Neuronal stem cell (in vitro differentiated cells): Measurements from ENCODE around the gene URB2.

Experiments
- DNase-seq: peaks from one replicate; pipeline ENCODE4 v3.0.0-alpha.2; 2013; ENCODE audit warnings: low spot score
- H2AFZ ChIP-seq: one replicate; pipeline ENCODE4 v1.6.1; 2013; ENCODE audit warnings: mild to moderate bottlenecking, low read length, inconsistent platforms
- H2AK5ac ChIP-seq: 2 replicates; pipeline ENCODE4 v1.6.1; 2013; ENCODE audit warnings: low read depth, mild to moderate bottlenecking, inconsistent platforms, low read length, moderate library complexity, mixed read lengths
- H2BK120ac ChIP-seq: 2 replicates; pipeline ENCODE4 v1.6.1; 2013; ENCODE audit warnings: low read depth, mild to moderate bottlenecking, inconsistent platforms, low read length, moderate library complexity, mixed read lengths
- H2BK12ac ChIP-seq: one replicate; pipeline ENCODE4 v1.6.1; 2013; ENCODE audit warnings: low read length, inconsistent platforms
- H2BK15ac ChIP-seq: 2 replicates; pipeline ENCODE4 v1.6.1; 2013; ENCODE audit warnings: mild to moderate bottlenecking, low read length, inconsistent platforms, mixed read lengths
- H2BK5ac ChIP-seq: one replicate; pipeline ENCODE4 v1.6.1; 2013; ENCODE audit warnings: inconsistent platforms, mild to moderate bottlenecking, low read length, moderate library complexity
- H3K14ac ChIP-seq: one replicate; pipeline ENCODE4 v1.6.1; 2013; ENCODE audit warnings: low read length, inconsistent platforms
- H3K18ac ChIP-seq: 2 replicates; pipeline ENCODE4 v1.6.1; 2013; ENCODE audit warnings: low read length, inconsistent platforms
- H3K23ac ChIP-seq: 2 replicates; pipeline ENCODE4 v1.6.1; 2013; ENCODE audit warnings: low read depth, mild to moderate bottlenecking, mixed read lengths, low read length, inconsistent platforms; ENCODE audit not compliant: poor library complexity
- H3K27ac ChIP-seq: replicated peaks from 3 replicates; pipeline ENCODE4 v1.5.1; 2013; ENCODE audit warnings: low read length, inconsistent platforms
- H3K27me3 ChIP-seq, 3 experiments: 2 replicates each; pipeline ENCODE4 v1.6.1; 2013; ENCODE audit warnings: low read length in 3 of 3, mild to moderate bottlenecking in 2 of 3, inconsistent platforms in 1 of 3, low read depth in 1 of 3, mixed read lengths in 1 of 3, moderate library complexity in 1 of 3; ENCODE audit not compliant: control insufficient read depth in 3 of 3, insufficient read depth in 3 of 3
- H3K36me3 ChIP-seq, 2 donors: replicated peaks in 1 of 2; 2 replicates each; pipeline ENCODE4 v1.6.1; 2013; ENCODE audit warnings: low read length in 2 of 2; ENCODE audit not compliant: control insufficient read depth in 2 of 2, insufficient read depth in 2 of 2
- H3K4ac ChIP-seq: 2 replicates; pipeline ENCODE4 v1.6.1; 2013; ENCODE audit warnings: inconsistent platforms, mild to moderate bottlenecking, low read length, moderate library complexity
- H3K4me1 ChIP-seq, 2 donors: 1 replicate in 1 of 2; 2 replicates in 1 of 2; pipeline ENCODE4 v1.6.1; 2013; ENCODE audit warnings: low read length in 2 of 2, low read depth in 1 of 2; ENCODE audit not compliant: control insufficient read depth in 2 of 2, insufficient read depth in 1 of 2
- H3K4me2 ChIP-seq: one replicate; pipeline ENCODE4 v1.6.1; 2013; ENCODE audit warnings: mild to moderate bottlenecking, low read length, inconsistent platforms; ENCODE audit not compliant: insufficient read depth, poor library complexity, severe bottlenecking
- H3K4me3 ChIP-seq, 2 donors: 2 replicates each; pipeline ENCODE4 v1.5.1; 2013; ENCODE audit warnings: low read length in 2 of 2, mild to moderate bottlenecking in 2 of 2, inconsistent platforms in 1 of 2, moderate library complexity in 1 of 2
- H3K79me1 ChIP-seq: one replicate; pipeline ENCODE4 v1.6.1; 2013; ENCODE audit warnings: low read depth, mild to moderate bottlenecking, inconsistent platforms, low read length, moderate library complexity
- H3K9ac ChIP-seq: one replicate; pipeline ENCODE4 v1.6.1; 2013; ENCODE audit warnings: mild to moderate bottlenecking, low read depth, low read length, inconsistent platforms; ENCODE audit not compliant: poor library complexity
- H3K9me3 ChIP-seq, 2 donors: replicated peaks in 1 of 2; 2 replicates each; pipeline versions ENCODE3 to v1.6.1; 2013; ENCODE audit warnings: low read length in 2 of 2, mild to moderate bottlenecking in 2 of 2, inconsistent platforms in 1 of 2, low read depth in 1 of 2, mixed read lengths in 1 of 2, moderate library complexity in 1 of 2; ENCODE audit not compliant: control insufficient read depth in 2 of 2, insufficient read depth in 1 of 2
- H4K8ac ChIP-seq: one replicate; pipeline ENCODE4 v1.6.1; 2013; ENCODE audit warnings: low read depth, mild to moderate bottlenecking, inconsistent platforms, low read length, moderate library complexity
- H4K91ac ChIP-seq: one replicate; pipeline ENCODE4 v1.6.1; 2013; ENCODE audit warnings: low read length, low read depth, mild to moderate bottlenecking, inconsistent platforms; ENCODE audit not compliant: poor library complexity
- WGBS, 2 donors: extraction: QIAGEN DNeasy Blood & Tissue Kit; methylation state at CpG; one replicate each; pipeline ENCODE4 v1.1.7; 2013; ENCODE audit warnings: missing lambda C conversion rate in 2 of 2, mixed read lengths in 1 of 2; ENCODE audit not compliant: insufficient read length in 2 of 2, insufficient replicate concordance in 1 of 2; ENCODE audit errors: extremely low coverage in 2 of 2; 5-methylcytosine and 5-hydroxymethylcytosine counted together

URB2 gene

GRCh38 chr1:229689273-229689672 lies 63.2 kb downstream of the URB2 start:
- no CpG with 5 or more reads among the region's 4 CpGs for WGBS, 2 donors
- Histone ChIP-seq H3K14ac (no peak overlapping the region), H3K18ac (no peak overlapping the region), H3K4ac (no peak overlapping the region), H3K36me3 (no peaks in the 10 kb centered on the region), H4K8ac (no peak overlapping the region), H4K91ac (no peak overlapping the region), H3K4me1 (peaks cover 7 to 8% of the 10 kb centered on the region in 2 donors), H3K4me2 (no peak overlapping the region), H2AK5ac (no peak overlapping the region), H2BK12ac (no peak overlapping the region), H3K27ac (no peak overlapping the region), H2AFZ (no peak overlapping the region), H3K23ac (no peak overlapping the region), H3K4me3 (no peak overlapping the region), H2BK120ac (no peak overlapping the region), H3K27me3 (peaks cover 0 to 2% (median 0%) of the 10 kb centered on the region in 3 experiments), H3K9ac (no peak overlapping the region), H3K9me3 (peaks cover 0 to 2% of the 10 kb centered on the region in 2 donors), H2BK5ac (no peak overlapping the region), H3K79me1 (no peaks in the 10 kb centered on the region), H2BK15ac (no peak overlapping the region)
- DNase-seq = no peak

DNA sequence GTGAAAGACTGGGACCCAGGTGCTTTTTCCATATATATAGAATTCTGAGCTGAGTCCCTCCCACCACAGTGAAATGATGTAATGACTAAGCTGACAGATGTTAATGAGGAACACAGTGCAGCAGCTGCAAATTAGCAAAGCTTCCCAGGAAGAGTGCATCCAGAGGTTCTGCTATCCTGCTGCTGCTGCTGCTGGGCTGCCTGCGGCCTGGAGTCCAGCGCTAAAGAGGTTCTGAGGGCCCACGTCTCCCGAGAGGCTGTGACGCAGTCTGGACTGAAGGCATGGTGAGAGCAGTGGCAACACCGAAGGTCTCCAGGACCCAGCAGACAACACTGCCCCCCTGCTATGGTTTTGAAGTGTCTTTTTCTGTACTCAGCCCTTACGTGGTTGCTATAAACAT lies 63.9 kb downstream of the URB2 start:
- Histone ChIP-seq H3K23ac (no peak overlapping the region), H3K79me1 (no peaks in the 10 kb centered on the region), H4K8ac (no peak overlapping the region), H2BK12ac (no peak overlapping the region), H3K9me3 (no peaks in the 10 kb centered on the region), H4K91ac (no peak overlapping the region), H2BK120ac (no peak overlapping the region), H3K4me1 (peaks cover 9 to 14% of the 10 kb centered on the region in 2 donors), H3K4me3 (no peak overlapping the region), H3K18ac (no peak overlapping the region), H3K14ac (no peak overlapping the region), H3K27me3 (peaks cover 0 to 2% (median 0%) of the 10 kb centered on the region in 3 experiments), H2BK5ac (no peak overlapping the region), H3K36me3 (no peaks in the 10 kb centered on the region), H2AFZ (no peak overlapping the region), H3K9ac (no peak overlapping the region), H3K27ac (no peak overlapping the region), H2BK15ac (no peak overlapping the region), H3K4me2 (no peak overlapping the region), H2AK5ac (no peak overlapping the region), H3K4ac (no peak overlapping the region)
- no CpG with 5 or more reads among the region's 7 CpGs for WGBS, 2 donors
- no peak for DNase-seq

GRCh38 chr1:229690662-229691061 lies 64.6 kb downstream of the URB2 start:
- no peak for DNase-seq
- H2AFZ ChIP-seq = no peak overlapping the region

GRCh38 chr1:229691362-229691761 lies 65.3 kb downstream of the URB2 start:
- H2BK5ac ChIP-seq = no peak overlapping the region
- H3K4me1 ChIP-seq = peaks cover 17 to 18% of the 10 kb centered on the region in 2 donors
- H4K91ac ChIP-seq = no peak overlapping the region
- no peaks in the 10 kb centered on the region for H3K9me3 ChIP-seq
- no peaks in the 10 kb centered on the region for H3K36me3 ChIP-seq
- H3K27ac ChIP-seq = no peak overlapping the region
- no peaks in the 10 kb centered on the region for H3K79me1 ChIP-seq
- no peak overlapping the region for H2BK15ac ChIP-seq
- no peak overlapping the region for H3K9ac ChIP-seq
- no peak overlapping the region for H3K4me3 ChIP-seq
- no peak overlapping the region for H2BK12ac ChIP-seq
- no peak overlapping the region for H2BK120ac ChIP-seq
- no peak overlapping the region for H2AK5ac ChIP-seq
- no peak overlapping the region for H3K4ac ChIP-seq
- H4K8ac ChIP-seq = no peak overlapping the region
- H3K18ac ChIP-seq = no peak overlapping the region
- no CpG with 5 or more reads among the region's 6 CpGs for WGBS, 2 donors
- H3K27me3 ChIP-seq = peaks cover 0 to 2% (median 1%) of the 10 kb centered on the region in 3 experiments
- no peak overlapping the region for H3K23ac ChIP-seq
- DNase-seq = no peak
- no peak overlapping the region for H3K4me2 ChIP-seq
- no peak overlapping the region for H2AFZ ChIP-seq
- no peak overlapping the region for H3K14ac ChIP-seq

More at GRCh38 chr1:229690662-229691061, 64.6 kb downstream of the URB2 start:
- Histone ChIP-seq H3K23ac (no peak overlapping the region), H3K4me2 (no peak overlapping the region), H2BK5ac (no peak overlapping the region), H3K27ac (no peak overlapping the region), H3K9me3 (no peaks in the 10 kb centered on the region), H3K27me3 (peaks cover 0 to 2% (median 0%) of the 10 kb centered on the region in 3 experiments), H4K91ac (no peak overlapping the region), H3K36me3 (no peaks in the 10 kb centered on the region), H3K79me1 (no peaks in the 10 kb centered on the region), H2BK120ac (no peak overlapping the region), H2AK5ac (no peak overlapping the region), H3K4me1 (peaks cover 11 to 16% of the 10 kb centered on the region in 2 donors), H3K4ac (no peak overlapping the region), H2BK15ac (no peak overlapping the region), H4K8ac (no peak overlapping the region), H3K9ac (no peak overlapping the region), H3K4me3 (no peak overlapping the region), H3K18ac (no peak overlapping the region), H2BK12ac (no peak overlapping the region), H3K14ac (no peak overlapping the region)
- WGBS, 2 donors = no CpG with 5 or more reads among the region's 1 CpG
